Activated B cell treated with CpG ODN at 0.5 μM for 24 hours (primary cell): ENCODE data around the gene HEMGN. TPM values are rescaled to one million over a fixed set of nuclear protein-coding genes. Genes with fewer than 3 reads are reported as not detected.

Experiments
- ATAC-seq: fragments of 200-7000 bp; cut with Tn5 transposase; one replicate; pipeline ENCODE4 v1.10.0; 2021; ENCODE audit warnings: low read depth, mild to moderate bottlenecking, moderate library complexity
- CTCF ChIA-PET: fragments of 350-600 bp; sonication (Branson Sonifier 250); formaldehyde crosslinking; loops from one replicate; lab custom pipeline; 2021; ENCODE audit warnings: antibody characterized with exemption; lab: Charles Lee
- POLR2A ChIA-PET: fragments of 350-600 bp; sonication (Branson Sonifier 250); formaldehyde crosslinking; loops from one replicate; lab custom pipeline; 2021; ENCODE audit warnings: antibody characterized with exemption; lab: Charles Lee
- DNase-seq: peaks from one replicate; pipeline ENCODE4 v3.0.0; 2022
- H3K27ac Mint-ChIP-seq: one replicate; pipeline ENCODE4 v1.8.0; 2020; ENCODE audit warnings: mixed read lengths
- H3K27me3 Mint-ChIP-seq: one replicate; pipeline ENCODE4 v1.8.0; 2021; ENCODE audit warnings: mixed read lengths
- H3K36me3 Mint-ChIP-seq: one replicate; pipeline ENCODE4 v1.8.0; 2021; ENCODE audit warnings: low read depth, mixed read lengths
- H3K4me1 Mint-ChIP-seq: one replicate; pipeline ENCODE4 v1.8.0; 2021; ENCODE audit warnings: mixed read lengths
- H3K4me3 Mint-ChIP-seq: one replicate; pipeline ENCODE4 v1.8.0; 2020; ENCODE audit warnings: mild to moderate bottlenecking, mixed read lengths
- H3K9me3 Mint-ChIP-seq: one replicate; pipeline ENCODE4 v1.8.0; 2020; ENCODE audit warnings: mixed read lengths
- CTCF ChIP-seq: fragments of 200-600 bp; IDR thresholded peaks from one replicate; pipeline ENCODE4 v1.8.0; 2022; ENCODE audit warnings: antibody characterized with exemption, mild to moderate bottlenecking
- intact Hi-C: fragments of 100-400 bp; cut with micrococcal nuclease; formaldehyde crosslinking; loops from one replicate; pipeline ENCODE4 v1.15.1; 2024
- total RNA-seq: library from RNA; stranded (reverse); gene quantifications from 2 replicates; pipeline ENCODE4 v1.2.3, GENCODE V29; 2022

Gene HEMGN
- total RNA-seq, 1 donor from 2014 or later = 0.11 TPM

- ATAC-seq (no peak), DNase-seq (no peak)
- Mint-ChIP-seq H3K4me1 (no peaks in the 10 kb centered on the region), H3K27ac (no peak overlapping the region), H3K4me3 (no peak overlapping the region), H3K36me3 (no peaks in the 10 kb centered on the region), H3K27me3 (peaks cover 4% of the 10 kb centered on the region), H3K9me3 (no peaks in the 10 kb centered on the region)
- intact Hi-C loops = no loop called here
- ChIA-PET CTCF (no interaction called here), POLR2A (no interaction called here)
- TF ChIP-seq CTCF = no peak
Observed at GRCh38 chr9:97972753-97973152, 34.8 kb upstream of the HEMGN start.

- ChIA-PET POLR2A (no interaction called here), CTCF (no interaction called here)
- ATAC-seq (no peak), DNase-seq (no peak)
- H3K4me3 Mint-ChIP-seq = no peak overlapping the region
- no peak overlapping the region for H3K27ac Mint-ChIP-seq
- no peaks in the 10 kb centered on the region for H3K9me3 Mint-ChIP-seq
- intact Hi-C loops = no loop called here
- peaks cover 9% of the 10 kb centered on the region for H3K27me3 Mint-ChIP-seq
- H3K4me1 Mint-ChIP-seq = no peaks in the 10 kb centered on the region
- TF ChIP-seq CTCF = no peak
- no peaks in the 10 kb centered on the region for H3K36me3 Mint-ChIP-seq
Observed at GRCh38 chr9:97970165-97970564, 32.2 kb upstream of the HEMGN start.

GRCh38 chr9:97969014-97969413, 31.0 kb upstream of the HEMGN start:
- CTCF ChIA-PET = no interaction called here
- Mint-ChIP-seq H3K4me3 (no peak overlapping the region), H3K4me1 (no peaks in the 10 kb centered on the region), H3K36me3 (no peaks in the 10 kb centered on the region), H3K27ac (no peak overlapping the region), H3K9me3 (no peaks in the 10 kb centered on the region), H3K27me3 (peaks cover 11% of the 10 kb centered on the region)
- intact Hi-C loops = no loop called here
- no peak for DNase-seq
- no peak for ATAC-seq
- TF ChIP-seq CTCF = no peak
- POLR2A ChIA-PET = no interaction called here

GRCh38 chr9:97966493-97966892, 28.5 kb upstream of the HEMGN start:
- no peaks in the 10 kb centered on the region for H3K4me1 Mint-ChIP-seq
- ChIA-PET POLR2A (no interaction called here), CTCF (no interaction called here)
- no peaks in the 10 kb centered on the region for H3K36me3 Mint-ChIP-seq
- H3K27me3 Mint-ChIP-seq = peaks cover 9% of the 10 kb centered on the region
- no peak overlapping the region for H3K27ac Mint-ChIP-seq
- TF ChIP-seq CTCF = no peak
- ATAC-seq (no peak), DNase-seq (no peak)
- intact Hi-C loops = no loop called here
- no peaks in the 10 kb centered on the region for H3K9me3 Mint-ChIP-seq
- no peak overlapping the region for H3K4me3 Mint-ChIP-seq

- ChIA-PET CTCF (no interaction called here), POLR2A (no interaction called here)
- no peaks in the 10 kb centered on the region for H3K36me3 Mint-ChIP-seq
- peaks cover 9% of the 10 kb centered on the region for H3K27me3 Mint-ChIP-seq
- TF ChIP-seq CTCF = no peak
- no peaks in the 10 kb centered on the region for H3K9me3 Mint-ChIP-seq
- no peak overlapping the region for H3K27ac Mint-ChIP-seq
- no peaks in the 10 kb centered on the region for H3K4me1 Mint-ChIP-seq
- ATAC-seq (no peak), DNase-seq (no peak)
- intact Hi-C loops = no loop called here
- H3K4me3 Mint-ChIP-seq = no peak overlapping the region
Observed at GRCh38 chr9:97964901-97965300, 26.9 kb upstream of the HEMGN start.
